HFFc6 (cell line): Measurements from ENCODE around the gene CDR2. TPM values are rescaled to one million over a fixed set of nuclear protein-coding genes. Genes with fewer than 3 reads are reported as not detected.

Experiments
- DNase-seq: peaks from one replicate; pipeline ENCODE4 v3.0.0-alpha.2; 2018
- H3K27ac Mint-ChIP-seq: 2 replicates; pipeline ENCODE4 v1.8.0; 2020; ENCODE audit warnings: mild to moderate bottlenecking, mixed read lengths
- H3K27me3 Mint-ChIP-seq: 2 replicates; pipeline ENCODE4 v1.8.0; 2021; ENCODE audit warnings: mild to moderate bottlenecking, moderate library complexity, mixed read lengths; ENCODE audit not compliant: insufficient read depth
- H3K36me3 Mint-ChIP-seq: 2 replicates; pipeline ENCODE4 v1.8.0; 2021; ENCODE audit warnings: low read depth, mixed read lengths
- H3K4me1 Mint-ChIP-seq: 2 replicates; pipeline ENCODE4 v1.8.0; 2020; ENCODE audit warnings: low read depth, mixed read lengths
- H3K4me3 Mint-ChIP-seq: 2 replicates; pipeline ENCODE4 v1.8.0; 2020; ENCODE audit warnings: mild to moderate bottlenecking, moderate library complexity, mixed read lengths
- H3K9me3 Mint-ChIP-seq: 2 replicates; pipeline ENCODE4 v1.8.0; 2020; ENCODE audit warnings: mild to moderate bottlenecking, mixed read lengths
- CTCF ChIP-seq: fragments of 200-600 bp; sonication (generic); IDR thresholded peaks from 2 replicates; pipeline ENCODE4 v1.5.0; 2021; ENCODE audit warnings: antibody characterized with exemption, mild to moderate bottlenecking
- total RNA-seq, 6 experiments: library from RNA; stranded (reverse); fragmentation: NEBNext Ultra II Directional; extraction: Animal tissue kit (Norgen Biotek cat#: 25700); gene quantifications; 2 replicates in 1 of 6; 3 replicates in 5 of 6; pipeline ENCODE4 v1.2.3, GENCODE V29; 2021

CDR2 gene
- total RNA-seq, 6 experiments from 2014 or later = 35.9 to 43.4 (median 39.1) TPM

GRCh38 chr16:22299036-22299435 lies 75.4 kb downstream of the CDR2 start:
- TF ChIP-seq CTCF = no peak
- Mint-ChIP-seq H3K36me3 (peaks cover 11% of the 10 kb centered on the region), H3K27me3 (peaks cover 10% of the 10 kb centered on the region), H3K4me1 (peaks cover 28% of the 10 kb centered on the region), H3K4me3 (peak overlapping the region; percentile 93), H3K27ac (peak overlapping the region; percentile 97), H3K9me3 (no peaks in the 10 kb centered on the region)
- DNase-seq = no peak

GRCh38 chr16:22297871-22298733 lies 76.3 kb downstream of the CDR2 start:
- H3K9me3 Mint-ChIP-seq = no peaks in the 10 kb centered on the region
- peaks cover 28% of the 10 kb centered on the region for H3K4me1 Mint-ChIP-seq
- H3K27me3 Mint-ChIP-seq = peaks cover 10% of the 10 kb centered on the region
- peak overlapping the region; percentile 93 for H3K4me3 Mint-ChIP-seq
- peak; percentile 99 for DNase-seq
- peak overlapping the region; percentile 97 for H3K27ac Mint-ChIP-seq
- peaks cover 7% of the 10 kb centered on the region for H3K36me3 Mint-ChIP-seq
- TF ChIP-seq CTCF = no peak

GRCh38 chr16:22297114-22297870 lies 77.1 kb downstream of the CDR2 start, which contains the start of gene POLR3E:
Gene POLR3E, plus strand, starts transcription at chr16:22297409. Its CDS starts 5,560 bp downstream, at chr16:22302969.
- H3K4me1 Mint-ChIP-seq = peaks cover 28% of the 10 kb centered on the region
- peak; percentile 95 for DNase-seq
- peaks cover 5% of the 10 kb centered on the region for H3K36me3 Mint-ChIP-seq
- peaks cover 10% of the 10 kb centered on the region for H3K27me3 Mint-ChIP-seq
- no peaks in the 10 kb centered on the region for H3K9me3 Mint-ChIP-seq
- peak; percentile 89 for TF ChIP-seq CTCF
- peak within 1 kb of the TSS; percentile 97 for H3K27ac Mint-ChIP-seq
- peak within 1 kb of the TSS; percentile 93 for H3K4me3 Mint-ChIP-seq

- no peak for TF ChIP-seq CTCF
- Mint-ChIP-seq H3K4me1 (peaks cover 28% of the 10 kb centered on the region), H3K4me3 (peak overlapping the region; percentile 93), H3K27me3 (peaks cover 10% of the 10 kb centered on the region), H3K36me3 (no peaks in the 10 kb centered on the region), H3K27ac (peak overlapping the region; percentile 97; the same call in 1 of the 2 replicates), H3K9me3 (no peaks in the 10 kb centered on the region)
- DNase-seq = no peak
Measured at GRCh38 chr16:22296225-22297113, 78.0 kb downstream of the CDR2 start.

Other genes with a start within 250 kb of the CDR2 start
- gene SDR42E2, start 212.1 kb downstream of the CDR2 start, total RNA-seq = not detected
- gene EEF2K, start 168.3 kb downstream of the CDR2 start, total RNA-seq = 10 to 100 TPM; 21.5 to 26.6 (median 23.5) TPM
- gene POLR3E, start 77.2 kb downstream of the CDR2 start, total RNA-seq = 10 to 100 TPM; 31.6 to 36.3 (median 32.6) TPM
- 10 to 100 TPM; 38.5 to 71.9 (median 47.1) TPM for gene NPIPB5, start 136.3 kb upstream of the CDR2 start, total RNA-seq